Nephron (organoid): ENCODE results near the gene SLBP.

ENCODE experiments used
- H3K27ac Mint-ChIP-seq, 3 experiments: 2 replicates each; pipeline ENCODE4 v1.8.0; 2020; ENCODE audit warnings: mixed read lengths in 3 of 3, mild to moderate bottlenecking in 2 of 3, moderate library complexity in 1 of 3
- H3K27me3 Mint-ChIP-seq: 2 replicates; pipeline ENCODE4 v1.8.0; 2021; ENCODE audit warnings: low read depth, mild to moderate bottlenecking, moderate library complexity, mixed read lengths
- H3K36me3 Mint-ChIP-seq: 2 replicates; pipeline ENCODE4 v1.8.0; 2020; ENCODE audit warnings: low read depth, mixed read lengths
- H3K4me1 Mint-ChIP-seq: 2 replicates; pipeline ENCODE4 v1.8.0; 2020; ENCODE audit warnings: mixed read lengths
- H3K4me3 Mint-ChIP-seq, 3 experiments: 2 replicates each; pipeline ENCODE4 v1.8.0; 2020; ENCODE audit warnings: mild to moderate bottlenecking in 3 of 3, mixed read lengths in 3 of 3, moderate library complexity in 2 of 3
- H3K9me3 Mint-ChIP-seq: 2 replicates; pipeline ENCODE4 v1.8.0; 2020; ENCODE audit warnings: mixed read lengths
- CTCF ChIP-seq, 3 experiments: fragments of 200-600 bp; sonication (generic); IDR thresholded peaks; one replicate each; pipeline ENCODE4 v1.5.0; 2021; ENCODE audit warnings: antibody characterized with exemption in 3 of 3; ENCODE audit not compliant: unreplicated experiment in 3 of 3

Gene SLBP

DNA sequence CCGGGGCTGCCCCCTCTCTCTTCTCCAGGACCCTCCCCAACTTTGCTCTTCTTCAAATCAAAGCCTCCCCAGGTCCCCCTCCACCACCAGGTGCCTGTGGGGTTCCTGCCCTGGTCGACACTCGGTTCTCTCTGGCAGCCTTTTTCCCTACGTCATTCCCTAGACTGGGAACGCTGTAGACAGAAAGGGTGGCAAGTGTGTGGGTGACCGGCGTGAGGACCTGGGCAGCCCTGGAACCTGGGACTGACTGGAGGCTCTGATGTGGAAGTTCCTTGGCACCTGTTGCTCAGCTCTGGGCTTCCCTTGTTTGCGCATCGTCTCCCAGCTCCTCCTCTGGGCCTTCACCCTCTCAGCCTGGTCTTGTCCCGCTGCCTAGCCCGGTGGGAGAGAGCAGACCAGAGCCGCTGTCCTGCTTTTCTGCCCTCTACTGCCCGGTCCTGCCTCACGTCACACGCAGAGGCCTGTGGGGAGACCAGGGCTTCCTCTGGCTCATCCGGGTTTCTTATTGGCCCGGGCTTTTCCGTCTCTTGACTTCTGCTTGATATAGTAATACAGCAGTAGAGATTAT is 10.5 kb upstream of the SLBP start:
- H3K4me1 Mint-ChIP-seq = peaks cover 25% of the 10 kb centered on the region
- H3K27me3 Mint-ChIP-seq = no peaks in the 10 kb centered on the region
- H3K4me3 Mint-ChIP-seq = peak overlapping the region; percentile 91 to 92 (median 91)
- H3K27ac Mint-ChIP-seq = peak overlapping the region; percentile 23 to 57 (median 50)
- no peak for TF ChIP-seq CTCF (IDR thresholded peaks at IDR 0.05; ENCODE audit: unreplicated experiment in 3 of 3)
- H3K9me3 Mint-ChIP-seq = no peaks in the 10 kb centered on the region
- H3K36me3 Mint-ChIP-seq = peaks cover 12% of the 10 kb centered on the region

- Mint-ChIP-seq H3K4me1 (peaks cover 25% of the 10 kb centered on the region), H3K27me3 (no peaks in the 10 kb centered on the region), H3K27ac (peak overlapping the region; percentile 23 to 57 (median 50)), H3K4me3 (peak overlapping the region; percentile 91 to 92 (median 91)), H3K9me3 (no peaks in the 10 kb centered on the region), H3K36me3 (peaks cover 9% of the 10 kb centered on the region)
- no peak for TF ChIP-seq CTCF (IDR thresholded peaks at IDR 0.05; ENCODE audit: unreplicated experiment in 3 of 3)
These were observed 9.8 kb upstream of the SLBP start for GRCh38 chr4:1721666-1722550.

DNA sequence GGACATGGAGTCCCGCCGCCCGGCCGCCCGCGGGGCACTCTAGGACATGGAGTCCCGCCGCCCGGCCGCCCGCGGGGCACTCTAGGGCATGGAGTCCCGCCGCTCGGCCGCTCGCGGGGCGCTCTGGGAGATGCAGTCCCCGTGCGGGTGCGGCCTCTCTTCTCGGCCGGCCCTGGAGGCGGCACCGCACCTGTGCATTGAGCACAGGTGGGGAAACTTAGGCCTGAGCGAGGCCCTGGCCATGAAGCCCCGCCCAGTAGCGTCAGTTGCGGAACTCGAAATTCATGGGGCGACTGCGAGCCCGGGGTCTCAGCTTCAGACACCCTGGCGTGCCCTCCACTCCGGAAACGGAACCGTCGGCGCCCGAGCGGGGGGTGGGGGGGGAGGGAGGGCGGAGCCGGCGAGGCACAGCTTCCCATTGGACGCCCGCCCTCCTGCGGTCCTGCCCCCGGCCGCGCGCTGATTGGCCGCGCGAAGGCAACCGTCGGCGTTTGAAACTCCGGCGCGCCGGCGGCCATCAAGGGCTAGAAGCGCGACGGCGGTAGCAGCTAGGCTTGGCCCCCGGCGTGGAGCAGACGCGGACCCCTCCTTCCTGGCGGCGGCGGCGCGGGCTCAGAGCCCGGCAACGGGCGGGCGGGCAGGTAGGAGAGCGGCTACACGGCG is 9.0 kb upstream of the SLBP start, which contains the start of the genes TACC3 and TMEM129:
Gene TACC3 (plus strand): TSS at position 519 of the 663 bp plus-strand sequence. CDS start 1,901 bp downstream, outside the sequence.
Gene TMEM129 (minus strand): TSS at position 321 of the 663 bp plus-strand sequence. CDS start 486 bp downstream, outside the sequence.
- H3K27me3 Mint-ChIP-seq = no peaks in the 10 kb centered on the region
- peaks cover 20% of the 10 kb centered on the region for H3K4me1 Mint-ChIP-seq
- no peaks in the 10 kb centered on the region for H3K9me3 Mint-ChIP-seq
- peak within 1 kb of the TSS; percentile 54 to 90 (median 79) for H3K27ac Mint-ChIP-seq
- peak within 1 kb of the TSS; percentile 91 to 92 (median 92) for H3K4me3 Mint-ChIP-seq
- H3K36me3 Mint-ChIP-seq = peaks cover 4% of the 10 kb centered on the region
- no peak for TF ChIP-seq CTCF (IDR thresholded peaks at IDR 0.05; ENCODE audit: unreplicated experiment in 3 of 3)

- Mint-ChIP-seq H3K4me3 (peak overlapping the region; percentile 88 to 92 (median 92)), H3K9me3 (no peaks in the 10 kb centered on the region), H3K36me3 (peaks cover 3% of the 10 kb centered on the region), H3K4me1 (peaks cover 20% of the 10 kb centered on the region), H3K27ac (peak overlapping the region; percentile 54 to 90 (median 72)), H3K27me3 (no peaks in the 10 kb centered on the region)
- no peak for TF ChIP-seq CTCF (IDR thresholded peaks at IDR 0.05; ENCODE audit: unreplicated experiment in 3 of 3)
These were observed 8.3 kb upstream of the SLBP start for GRCh38 chr4:1720163-1720983.

DNA sequence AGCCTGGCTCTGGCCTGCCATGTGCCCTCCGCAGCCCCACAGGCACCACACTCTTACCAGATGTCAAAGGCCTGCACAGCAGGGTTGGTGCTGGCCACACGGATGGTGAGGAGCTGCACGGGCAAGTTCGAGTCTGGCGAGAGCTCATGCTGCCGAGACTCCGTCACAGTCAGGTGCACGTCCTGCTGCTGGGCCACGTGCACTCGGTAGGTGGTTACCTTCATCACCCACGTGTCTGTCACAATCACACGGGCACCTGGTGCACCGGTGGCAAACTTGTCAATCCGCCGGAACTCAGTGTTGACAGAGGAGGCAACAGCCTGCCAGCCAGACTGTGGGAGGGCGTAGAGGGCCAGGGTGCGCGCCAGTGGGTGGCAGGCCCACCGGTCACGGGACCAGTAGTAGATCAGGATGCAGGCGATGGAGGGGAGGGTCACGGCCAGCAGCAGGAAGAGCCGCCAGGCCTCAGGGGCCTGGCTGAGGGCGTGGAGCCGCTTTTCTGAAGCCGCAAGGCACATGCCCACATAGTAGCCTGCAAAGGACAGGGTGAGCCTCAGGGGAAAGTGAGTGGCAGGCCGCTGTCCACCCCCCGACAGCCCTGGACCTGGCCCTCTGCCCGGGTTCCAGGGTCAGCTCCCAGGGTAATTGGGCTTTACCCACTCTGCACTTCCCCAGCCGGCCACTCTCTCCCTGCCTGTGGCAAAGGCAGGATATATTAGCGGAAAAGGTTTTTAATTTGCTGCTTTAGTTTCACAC is 6.2 kb upstream of the SLBP start:
- Mint-ChIP-seq H3K4me3 (peak overlapping the region; percentile 79 to 88 (median 82)), H3K27me3 (no peaks in the 10 kb centered on the region), H3K36me3 (no peaks in the 10 kb centered on the region), H3K27ac (no peak overlapping the region), H3K4me1 (peaks cover 19% of the 10 kb centered on the region), H3K9me3 (no peaks in the 10 kb centered on the region)
- no peak for TF ChIP-seq CTCF (IDR thresholded peaks at IDR 0.05; ENCODE audit: unreplicated experiment in 3 of 3)
